GM12891 (cell line): ENCODE results near the gene MTURN.

Experiments used
- PAX5 ChIP-seq: IDR thresholded peaks from 2 replicates; pipeline ENCODE4 v1.6.1; 2011; ENCODE audit warnings: low read length, moderate library complexity, mild to moderate bottlenecking; ENCODE audit not compliant: insufficient read depth, severe bottlenecking
- POLR2A ChIP-seq: IDR thresholded peaks from 2 replicates; pipeline ENCODE4 v1.6.1; 2011; ENCODE audit warnings: low read depth, low read length, control low read depth
- POLR2AphosphoS5 ChIP-seq: IDR thresholded peaks from 2 replicates; pipeline ENCODE4 v1.6.1; 2011; ENCODE audit warnings: low read depth, low read length, control low read depth
- TAF1 ChIP-seq: IDR thresholded peaks from 2 replicates; pipeline ENCODE4 v1.6.1; 2011; ENCODE audit warnings: low read depth, low read length, control low read depth

- TF ChIP-seq POLR2A = no peak
- TF ChIP-seq POLR2AphosphoS5 = no peak
- TF ChIP-seq TAF1 = no peak
- TF ChIP-seq PAX5 = no peak
Observed at GRCh38 chr7:30164567-30164966, 29.8 kb downstream of the MTURN start.
